H4 (cell line): ENCODE data around the gene CACNB1. TPM values are rescaled to one million over a fixed set of nuclear protein-coding genes. Genes with fewer than 3 reads are reported as not detected.
"Not testable (repeated sequence)": the region's sequence is repeated elsewhere in the genome, so short reads cannot be mapped to it uniquely, and the experiment has no call there.

Experiments
- DNase-seq: peaks from one replicate; pipeline ENCODE4 v3.0.0-alpha.2; 2015; ENCODE audit warnings: low spot score
- total RNA-seq: library from RNA; depleted of rRNA; stranded (reverse); fragments of >200 nt; shearing (Covaris generic); gene quantifications from 2 replicates; pipeline ENCODE4 v1.2.3, GENCODE V29; 2014

CACNB1 gene
- total RNA-seq, 1 experiment from 2014 or later: 3.9 TPM

- peak; percentile 53 for DNase-seq
Measured at GRCh38 chr17:39174920-39175694, 22.4 kb downstream of the CACNB1 start.

DNA sequence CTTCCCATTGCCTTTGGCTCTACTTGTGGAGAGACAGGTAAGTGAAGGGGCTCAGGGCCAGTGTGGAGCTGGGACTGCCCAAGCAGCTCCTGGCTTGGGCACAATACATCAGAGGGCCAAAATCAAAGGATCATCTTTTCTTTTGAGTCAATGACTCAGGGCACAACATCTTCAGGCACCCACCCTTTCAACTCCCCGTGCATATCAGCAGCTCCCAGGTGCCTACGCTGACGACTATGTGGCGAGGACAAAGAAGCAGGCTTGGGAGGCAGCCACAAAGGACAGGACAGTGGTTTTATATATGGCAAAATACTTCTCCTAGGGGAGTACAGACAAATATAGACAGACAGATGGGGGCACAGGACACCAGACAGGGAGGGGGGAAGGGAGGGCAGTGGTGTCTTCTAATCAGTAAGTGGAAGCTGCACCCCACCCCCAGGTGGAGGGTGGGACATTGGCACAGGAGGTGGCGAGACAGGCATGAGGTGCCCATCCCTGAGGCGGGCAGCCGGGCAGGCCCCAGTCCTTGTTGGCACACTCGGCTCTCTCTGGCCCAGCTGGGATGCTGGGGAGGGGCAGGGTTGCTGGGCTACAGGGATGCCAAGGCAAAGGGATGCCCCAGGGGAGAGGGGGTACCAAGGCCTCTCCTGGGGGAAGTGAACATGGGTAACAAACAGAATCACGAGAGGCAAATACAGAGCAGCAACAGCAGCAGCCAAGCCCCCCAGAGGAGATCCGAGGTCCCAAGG lies 23.8 kb downstream of the CACNB1 start:
- DNase-seq: no peak

GRCh38 chr17:39173080-39173479 lies 24.4 kb downstream of the CACNB1 start:
- no peak for DNase-seq

GRCh38 chr17:39171933-39172332 lies 25.5 kb downstream of the CACNB1 start:
- no peak for DNase-seq

DNA sequence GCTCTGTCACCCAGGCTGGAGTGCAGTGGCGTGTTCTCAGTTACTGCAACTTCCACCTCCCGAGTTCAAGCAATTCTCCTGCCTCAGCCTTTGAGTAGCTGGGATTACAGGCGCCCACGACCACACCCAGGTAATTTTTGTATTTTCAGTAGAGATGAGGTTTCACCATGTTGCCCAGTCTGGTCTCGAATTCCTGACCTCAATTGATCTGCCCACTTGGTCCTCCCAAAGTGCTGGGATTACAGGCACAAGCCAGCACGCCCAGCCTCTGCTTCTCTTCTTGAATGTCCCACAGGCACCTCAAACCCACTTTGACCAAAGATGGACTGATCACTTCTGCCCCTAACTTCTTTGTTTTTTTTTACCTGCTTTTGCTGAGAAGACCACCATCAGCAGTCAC lies 26.9 kb downstream of the CACNB1 start:
- no peak for DNase-seq

DNA sequence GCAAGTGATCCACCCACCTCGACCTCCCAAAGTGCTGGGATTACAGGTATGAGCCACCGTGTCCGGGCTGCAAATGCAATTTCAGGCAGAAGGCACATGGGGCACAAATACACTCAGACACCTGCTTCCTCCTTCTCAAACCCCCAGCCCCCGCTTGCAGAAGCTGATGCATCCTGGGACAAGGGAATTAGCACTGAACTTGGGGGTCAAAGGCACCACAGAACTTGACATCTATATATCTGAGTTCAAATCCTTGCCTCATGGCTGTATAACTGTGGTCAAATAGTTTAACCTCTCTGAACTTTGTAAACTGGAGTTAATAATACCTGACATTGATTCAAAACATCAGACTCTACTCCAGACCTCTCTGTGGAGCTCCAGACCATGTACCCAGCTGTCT lies 27.4 kb downstream of the CACNB1 start:
- DNase-seq: no peak

- no peak for DNase-seq
Measured at GRCh38 chr17:39169518-39169917, 28.0 kb downstream of the CACNB1 start.

GRCh38 chr17:39169101-39169500 lies 28.4 kb downstream of the CACNB1 start:
- DNase-seq: no peak

DNA sequence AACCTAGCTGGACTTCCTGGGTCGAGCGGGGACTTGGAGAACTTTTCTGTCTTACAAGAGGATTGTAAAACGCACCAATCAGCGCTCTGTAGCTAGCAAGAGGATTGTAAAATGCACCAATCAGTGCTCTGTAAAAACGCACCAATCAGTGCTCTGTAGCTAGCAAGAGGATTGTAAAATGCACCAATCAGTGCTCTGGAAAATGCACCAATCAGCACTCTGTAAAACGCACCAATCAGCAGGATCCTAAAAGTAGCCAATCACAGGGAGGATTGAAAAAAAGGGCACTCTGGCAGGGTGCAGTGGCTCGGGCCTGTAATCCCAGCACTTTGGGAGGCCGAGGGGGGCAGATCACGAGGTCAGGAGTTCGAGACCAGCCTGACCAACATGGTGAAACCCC lies 29.0 kb downstream of the CACNB1 start:
- DNase-seq: not testable (repeated sequence)

- DNase-seq: no peak
Measured at GRCh38 chr17:39167476-39167875, 30.0 kb downstream of the CACNB1 start.

DNA sequence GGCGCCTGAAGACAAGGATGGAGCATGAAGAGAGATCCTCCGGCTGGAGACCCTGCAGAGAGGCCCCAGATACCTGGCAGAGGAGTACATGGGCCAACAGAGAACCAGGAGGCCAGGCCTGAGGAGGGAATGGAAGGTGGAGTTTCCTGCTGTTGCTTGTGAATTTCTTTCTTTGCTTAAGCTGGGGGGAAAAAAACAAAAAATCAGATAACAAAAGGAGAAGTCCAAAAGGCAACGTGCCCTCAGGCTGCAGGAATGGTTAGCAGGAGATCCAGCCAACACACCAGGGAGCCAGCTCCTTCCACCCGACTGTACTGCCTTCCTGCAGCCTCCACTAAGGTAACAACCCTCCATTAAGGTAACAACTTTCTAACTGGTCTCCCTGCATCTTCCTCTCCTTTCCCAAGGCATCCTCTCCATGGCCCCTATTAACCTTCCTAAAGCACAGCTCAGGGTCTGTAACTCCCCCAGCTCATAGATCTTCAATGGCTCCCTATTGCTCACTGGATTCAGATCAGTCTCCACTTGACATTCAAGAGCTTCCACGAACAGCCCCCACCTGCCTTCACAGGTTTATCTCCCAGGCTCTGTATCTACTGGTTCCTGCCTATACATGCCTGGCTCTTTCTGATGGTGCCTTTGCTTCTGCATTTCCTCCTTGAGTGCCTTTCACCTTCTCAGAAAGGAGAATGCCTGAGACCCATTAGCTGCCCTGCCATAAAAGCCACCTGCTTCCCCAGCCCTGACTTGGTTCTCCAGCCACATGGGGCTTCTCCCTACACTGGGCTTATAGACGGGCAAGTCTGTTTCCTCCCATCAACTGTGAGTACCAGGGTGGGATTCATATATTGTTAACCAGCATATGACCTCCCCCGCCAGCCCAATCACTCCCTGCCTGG lies 30.8 kb downstream of the CACNB1 start:
- DNase-seq: no peak

DNA sequence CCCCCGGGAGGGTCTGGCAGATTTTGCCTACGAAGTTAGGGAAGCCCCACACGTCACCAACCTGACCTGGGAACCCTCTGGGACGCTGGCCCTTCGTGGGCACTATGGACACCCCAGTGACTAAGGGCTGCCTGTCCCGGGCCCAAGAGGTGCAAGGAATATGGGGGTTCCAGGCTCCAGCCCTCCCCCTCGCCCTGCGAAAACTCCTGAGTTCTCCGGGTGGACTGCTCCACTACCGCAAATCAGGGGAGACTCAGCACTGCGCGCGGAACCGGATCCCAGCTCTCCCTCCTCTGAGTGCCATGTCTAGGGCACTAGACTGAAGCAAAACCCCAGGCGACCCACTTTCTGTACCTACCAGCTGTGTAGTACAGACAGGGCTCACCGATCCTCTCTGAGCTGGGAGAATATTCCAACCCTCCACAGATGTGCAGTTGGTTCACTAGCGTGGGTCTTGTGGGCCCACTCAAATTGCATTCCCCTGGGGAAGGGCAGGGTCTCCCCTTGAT lies 31.6 kb downstream of the CACNB1 start, which contains the start of gene ARL5C:
Gene ARL5C, minus strand, starts transcription at position 321 of the 509 bp plus-strand sequence. CDS start 401 bp downstream, outside the sequence.
- no peak for DNase-seq

DNA sequence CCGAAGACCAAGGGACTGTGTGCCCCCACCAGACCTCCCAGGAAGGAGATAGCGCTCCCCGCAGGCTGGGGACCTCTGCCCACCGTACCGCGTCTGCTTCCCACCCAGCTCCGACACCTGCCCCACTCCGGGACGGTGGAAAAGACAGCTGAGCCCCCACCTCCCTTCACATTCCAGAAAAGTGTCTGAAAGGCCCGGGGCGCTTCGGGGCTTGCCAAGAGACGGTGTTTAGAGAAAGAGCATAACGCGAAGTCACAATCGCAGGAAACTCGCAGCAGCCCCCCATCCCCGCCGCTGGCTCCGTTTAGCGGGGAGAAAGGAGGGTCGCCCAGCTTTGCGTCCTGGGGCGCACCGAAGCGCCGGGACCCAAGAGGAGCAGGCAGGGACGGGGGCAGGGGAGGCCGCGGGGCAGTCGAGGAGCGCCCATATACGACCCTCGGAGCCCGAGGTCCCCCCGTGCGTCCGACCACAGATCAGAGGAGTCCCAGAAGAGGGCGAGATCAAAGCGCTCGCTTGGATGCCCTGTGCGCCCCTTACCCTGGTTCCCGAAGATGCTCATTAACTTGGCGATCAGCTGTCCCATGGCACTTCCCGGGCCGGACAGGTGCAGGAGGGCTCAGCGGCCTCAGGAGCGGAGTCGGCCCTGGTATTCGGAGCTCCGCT lies 32.2 kb downstream of the CACNB1 start:
- DNase-seq: no peak

DNA sequence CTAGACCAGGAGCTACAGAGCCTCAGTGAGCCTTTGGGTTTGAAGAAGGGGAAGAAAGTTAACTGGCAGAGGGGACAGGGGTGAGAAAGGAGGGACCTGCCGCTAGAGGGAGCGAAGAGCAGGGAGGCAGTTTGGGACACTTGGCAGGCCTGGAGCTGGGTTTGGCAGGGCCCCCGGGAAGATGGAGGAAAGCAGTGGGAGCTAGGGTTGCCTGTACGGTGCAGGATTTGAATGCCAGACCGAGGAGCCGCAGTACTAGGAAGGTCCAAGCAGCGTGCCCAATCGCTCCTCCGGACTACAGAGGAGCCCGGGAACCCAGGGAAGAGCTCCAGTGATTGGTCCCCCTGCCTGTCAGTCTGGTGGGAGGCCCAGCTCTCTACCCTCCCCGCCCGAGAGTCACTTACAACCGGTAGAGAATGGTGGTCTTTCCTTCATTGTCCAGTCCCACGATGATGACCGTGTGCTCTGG lies 32.8 kb downstream of the CACNB1 start:
- DNase-seq: peak; percentile 65

- no peak for DNase-seq
Measured at GRCh38 chr17:39161962-39162361, 35.5 kb downstream of the CACNB1 start.

DNA sequence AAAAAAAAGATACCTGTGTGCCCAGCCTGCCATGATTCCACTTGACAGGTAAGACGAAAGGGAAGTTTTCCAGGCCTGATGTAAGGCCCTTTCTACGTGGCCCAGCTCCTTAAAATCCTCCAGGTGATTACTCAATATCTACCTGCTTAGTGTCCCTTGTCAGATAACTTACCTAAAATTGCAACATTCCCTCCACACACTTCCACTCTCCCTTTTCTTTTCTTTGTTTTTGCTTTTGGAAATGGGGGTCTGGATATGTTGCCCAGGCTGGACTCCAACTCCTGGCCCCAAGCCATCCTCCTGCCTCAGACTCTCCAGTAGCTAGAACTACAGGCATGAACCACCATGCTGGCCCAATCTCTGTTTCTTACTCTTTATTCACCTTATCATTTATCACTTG lies 38.8 kb downstream of the CACNB1 start:
- DNase-seq: no peak

DNA sequence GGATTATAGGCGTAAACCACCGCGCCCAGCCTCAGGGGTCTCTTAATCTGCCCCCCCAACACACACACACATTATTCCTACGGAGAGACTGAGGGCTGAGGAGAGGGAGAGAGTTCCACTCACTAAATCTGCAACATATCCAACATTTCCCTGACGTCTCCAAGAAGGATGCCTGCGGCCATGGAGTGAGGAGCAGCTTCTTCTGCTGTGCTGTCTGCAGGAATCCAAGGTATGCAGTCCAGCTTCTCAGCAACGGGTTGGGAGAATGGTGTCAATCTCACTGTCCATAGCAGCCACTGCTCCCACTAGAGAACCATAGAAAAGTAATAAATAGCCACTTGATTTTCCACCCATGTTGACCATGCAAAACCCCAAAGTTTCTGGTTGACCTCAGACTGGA lies 41.0 kb downstream of the CACNB1 start:
- DNase-seq: no peak

DNA sequence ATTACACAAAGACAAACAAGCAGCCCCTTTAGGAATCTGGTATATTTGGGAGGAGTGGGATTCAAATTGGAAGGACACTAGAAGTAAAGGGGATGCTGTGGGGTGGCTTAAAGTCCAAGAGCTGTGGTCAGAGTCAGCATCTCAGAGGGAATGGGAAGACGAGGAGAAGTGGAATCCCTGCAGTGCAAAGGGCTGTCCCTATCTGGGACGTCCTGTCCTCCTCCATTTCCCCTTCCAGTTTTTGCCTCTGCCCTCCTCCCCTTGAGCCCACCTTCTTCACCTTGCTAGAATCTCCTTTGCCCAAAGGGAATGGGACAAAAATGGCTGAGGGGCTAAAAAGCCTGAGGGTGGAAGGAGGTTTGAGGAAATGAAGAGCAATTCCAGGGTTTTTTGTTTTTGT lies 41.8 kb downstream of the CACNB1 start:
- DNase-seq: no peak

GRCh38 chr17:39153599-39154051 lies 43.8 kb downstream of the CACNB1 start:
- DNase-seq: peak; percentile 83

GRCh38 chr17:39151943-39152818 lies 45.3 kb downstream of the CACNB1 start:
- DNase-seq: no peak
